Measurements from ENCODE around the gene ZNF618.
A peak's percentile ranks its signal among the peaks of the same experiment; 100 is the strongest.

The ZNF618 gene

GRCh38 chr9:114099669-114100270 is 223.7 kb downstream of the ZNF618 start:
- peaks cover 0 to 20% (median 10%) of the 10 kb centered on the region in 4 donors for H3K4me1 ChIP-seq
- H3K27ac ChIP-seq, result no peak overlapping the region

GRCh38 chr9:114100536-114100935 is 224.4 kb downstream of the ZNF618 start:
- Histone ChIP-seq H3K36me3 (no peaks in the 10 kb centered on the region), H3K27me3 (peaks cover 0 to 28% of the 10 kb centered on the region in 2 donors), H3K27ac (no peak overlapping the region), H3K4me1 (peaks cover 0 to 20% (median 10%) of the 10 kb centered on the region in 4 donors), H3K4me3 (no peak overlapping the region), H3K9me3 (peaks cover 0 to 3% (median 0%) of the 10 kb centered on the region in 3 donors)
- DNase-seq, result no peak
- intact Hi-C loops (cut with DNase I; ENCODE audit: low total_unique reads), result no loop called here
- TF ChIP-seq CTCF (IDR thresholded peaks at IDR 0.05), result no peak

More at GRCh38 chr9:114099669-114100270, 223.7 kb downstream of the ZNF618 start:
- Histone ChIP-seq H3K9me3 (peaks cover 0 to 3% (median 0%) of the 10 kb centered on the region in 3 donors), H3K4me3 (no peak overlapping the region), H3K27me3 (peaks cover 0 to 34% of the 10 kb centered on the region in 2 donors), H3K36me3 (no peaks in the 10 kb centered on the region)
- intact Hi-C loops (cut with DNase I; ENCODE audit: low total_unique reads), result no loop called here
- peak in 1 of 2 donors; percentile 53 for DNase-seq
- TF ChIP-seq CTCF (IDR thresholded peaks at IDR 0.05), result no peak

GRCh38 chr9:114102484-114102883 is 226.4 kb downstream of the ZNF618 start:
- DNase-seq, result no peak
- Histone ChIP-seq H3K27ac (no peak overlapping the region), H3K4me3 (no peak overlapping the region), H3K9me3 (peaks cover 0 to 3% (median 0%) of the 10 kb centered on the region in 3 donors), H3K4me1 (peaks cover 0 to 17% (median 10%) of the 10 kb centered on the region in 4 donors), H3K27me3 (peaks cover 0 to 20% of the 10 kb centered on the region in 2 donors), H3K36me3 (no peaks in the 10 kb centered on the region)
- intact Hi-C loops (cut with DNase I; ENCODE audit: low total_unique reads), result no loop called here
- TF ChIP-seq CTCF (IDR thresholded peaks at IDR 0.05), result no peak

- TF ChIP-seq CTCF (IDR thresholded peaks at IDR 0.05), result no peak
- H3K27me3 ChIP-seq, result no peaks in the 10 kb centered on the region
- H3K4me3 ChIP-seq, result no peak overlapping the region
- H3K27ac ChIP-seq, result no peak overlapping the region
- H3K9me3 ChIP-seq, result peaks cover 0 to 3% (median 0%) of the 10 kb centered on the region in 3 donors
- DNase-seq, result no peak
- intact Hi-C loops (cut with DNase I; ENCODE audit: low total_unique reads), result loop anchor here (5.0 kb wide), 3 partner anchors 47 to 187 kb away; no protein-coding TSS in a partner anchor
- H3K4me1 ChIP-seq, result no peaks in the 10 kb centered on the region
- no peaks in the 10 kb centered on the region for H3K36me3 ChIP-seq
Measured at GRCh38 chr9:114105236-114105635, 229.1 kb downstream of the ZNF618 start.

Data from tibial artery (tissue), 4 donors.